ENCODE measurements around the gene TTC28. TPM values are rescaled to one million over a fixed set of nuclear protein-coding genes. Genes with fewer than 3 reads are reported as not detected.

Gene TTC28
- total RNA-seq, 1 donor from 2014 or later = 70.8 TPM

- no peak for TF ChIP-seq CTCF (IDR thresholded peaks at IDR 0.05; ENCODE audit: unreplicated experiment)
- peak overlapping the region; percentile 37 for H3K4me3 Mint-ChIP-seq (ENCODE audit: unreplicated experiment)
- no peak overlapping the region for H3K27ac Mint-ChIP-seq (ENCODE audit: unreplicated experiment)
- H3K36me3 Mint-ChIP-seq (ENCODE audit: low read depth, unreplicated experiment) = peaks cover 41% of the 10 kb centered on the region
- H3K27me3 Mint-ChIP-seq (ENCODE audit: unreplicated experiment) = peaks cover 9% of the 10 kb centered on the region
- peaks cover 6% of the 10 kb centered on the region for H3K4me1 Mint-ChIP-seq (ENCODE audit: unreplicated experiment)
- DNase-seq (ENCODE audit: low spot score) = no peak
- no peaks in the 10 kb centered on the region for H3K9me3 Mint-ChIP-seq (ENCODE audit: unreplicated experiment)
Observed at GRCh38 chr22:27982630-27983180, 696.9 kb downstream of the TTC28 start.

GRCh38 chr22:27982106-27982505 is 697.5 kb downstream of the TTC28 start:
- H3K27ac Mint-ChIP-seq (ENCODE audit: unreplicated experiment) = no peak overlapping the region
- no peak for TF ChIP-seq CTCF (IDR thresholded peaks at IDR 0.05; ENCODE audit: unreplicated experiment)
- peaks cover 9% of the 10 kb centered on the region for H3K27me3 Mint-ChIP-seq (ENCODE audit: unreplicated experiment)
- H3K4me3 Mint-ChIP-seq (ENCODE audit: unreplicated experiment) = no peak overlapping the region
- no peak for DNase-seq (ENCODE audit: low spot score)
- H3K36me3 Mint-ChIP-seq (ENCODE audit: low read depth, unreplicated experiment) = peaks cover 41% of the 10 kb centered on the region
- H3K4me1 Mint-ChIP-seq (ENCODE audit: unreplicated experiment) = peaks cover 6% of the 10 kb centered on the region
- H3K9me3 Mint-ChIP-seq (ENCODE audit: unreplicated experiment) = no peaks in the 10 kb centered on the region

GRCh38 chr22:27980424-27981148 is 699.1 kb downstream of the TTC28 start:
- Mint-ChIP-seq H3K36me3 (ENCODE audit: low read depth, unreplicated experiment) (peaks cover 33% of the 10 kb centered on the region), H3K4me3 (ENCODE audit: unreplicated experiment) (peak overlapping the region; percentile 44), H3K9me3 (ENCODE audit: unreplicated experiment) (no peaks in the 10 kb centered on the region), H3K27me3 (ENCODE audit: unreplicated experiment) (peaks cover 9% of the 10 kb centered on the region), H3K27ac (ENCODE audit: unreplicated experiment) (peak overlapping the region; percentile 21), H3K4me1 (ENCODE audit: unreplicated experiment) (peaks cover 6% of the 10 kb centered on the region)
- DNase-seq (ENCODE audit: low spot score) = no peak
- TF ChIP-seq CTCF (IDR thresholded peaks at IDR 0.05; ENCODE audit: unreplicated experiment) = no peak

- TF ChIP-seq CTCF (IDR thresholded peaks at IDR 0.05; ENCODE audit: unreplicated experiment) = no peak
- no peaks in the 10 kb centered on the region for H3K4me1 Mint-ChIP-seq (ENCODE audit: unreplicated experiment)
- peaks cover 16% of the 10 kb centered on the region for H3K36me3 Mint-ChIP-seq (ENCODE audit: low read depth, unreplicated experiment)
- H3K9me3 Mint-ChIP-seq (ENCODE audit: unreplicated experiment) = no peaks in the 10 kb centered on the region
- DNase-seq (ENCODE audit: low spot score) = no peak
- no peak overlapping the region for H3K4me3 Mint-ChIP-seq (ENCODE audit: unreplicated experiment)
- H3K27ac Mint-ChIP-seq (ENCODE audit: unreplicated experiment) = no peak overlapping the region
- H3K27me3 Mint-ChIP-seq (ENCODE audit: unreplicated experiment) = peaks cover 7% of the 10 kb centered on the region
Observed at GRCh38 chr22:27978802-27979201, 700.8 kb downstream of the TTC28 start.

GRCh38 chr22:27978317-27978716 is 701.3 kb downstream of the TTC28 start:
- peaks cover 11% of the 10 kb centered on the region for H3K36me3 Mint-ChIP-seq (ENCODE audit: low read depth, unreplicated experiment)
- peaks cover 5% of the 10 kb centered on the region for H3K27me3 Mint-ChIP-seq (ENCODE audit: unreplicated experiment)
- H3K27ac Mint-ChIP-seq (ENCODE audit: unreplicated experiment) = no peak overlapping the region
- no peak for DNase-seq (ENCODE audit: low spot score)
- no peak overlapping the region for H3K4me3 Mint-ChIP-seq (ENCODE audit: unreplicated experiment)
- TF ChIP-seq CTCF (IDR thresholded peaks at IDR 0.05; ENCODE audit: unreplicated experiment) = no peak
- H3K9me3 Mint-ChIP-seq (ENCODE audit: unreplicated experiment) = no peaks in the 10 kb centered on the region
- H3K4me1 Mint-ChIP-seq (ENCODE audit: unreplicated experiment) = no peaks in the 10 kb centered on the region

All from endothelial cell (in vitro differentiated cells).